BJ (cell line): ENCODE results near the gene EMC6. TPM values are rescaled to one million over a fixed set of nuclear protein-coding genes. Genes with fewer than 3 reads are reported as not detected.
"Not testable (repeated sequence)": the region's sequence is repeated elsewhere in the genome, so short reads cannot be mapped to it uniquely, and the experiment has no call there.

Experiments
- CTCF ChIA-PET: fragments of 350-600 bp; formaldehyde crosslinking; extraction: SDS; loops from one replicate; lab custom pipeline; 2021; ENCODE audit warnings: antibody characterized with exemption, inconsistent platforms; lab: Yijun Ruan, JAX
- POLR2A ChIA-PET: fragments of 300-600 bp; sonication (Branson Sonifier 250); formaldehyde crosslinking; extraction: SDS; loops from one replicate; lab custom pipeline; 2021; ENCODE audit warnings: antibody characterized with exemption; lab: Charles Lee
- DNase-seq: peaks from one replicate; pipeline ENCODE4 v3.0.0-alpha.2; 2011; ENCODE audit warnings: low read depth
- H3K27me3 ChIP-seq: 2 replicates; pipeline ENCODE4 v1.6.0; 2011; ENCODE audit warnings: low read length; ENCODE audit not compliant: control insufficient read depth, insufficient read depth
- H3K36me3 ChIP-seq: 2 replicates; pipeline ENCODE4 v1.5.1; 2011; ENCODE audit warnings: low read length; ENCODE audit not compliant: control insufficient read depth, insufficient read depth
- H3K4me3 ChIP-seq: 2 replicates; pipeline ENCODE4 v1.5.1; 2011; ENCODE audit warnings: low read depth, mild to moderate bottlenecking, control low read depth, low read length
- CTCF ChIP-seq: IDR thresholded peaks from 2 replicates; pipeline ENCODE4 v1.5.1; 2011; ENCODE audit warnings: low read depth, mild to moderate bottlenecking, control low read depth, inconsistent platforms, low read length, moderate library complexity; ENCODE audit not compliant: insufficient read depth
- polyA plus RNA-seq: library from polyadenylated mRNA; depleted of rRNA; stranded (reverse); fragments of >200 nt; gene quantifications from 2 replicates; pipeline ENCODE4 v1.2.3, GENCODE V29; 2011

EMC6 gene
- polyA plus RNA-seq, 1 experiment = 38.6 TPM

- CTCF ChIA-PET = no interaction called here
- no peaks in the 10 kb centered on the region for H3K36me3 ChIP-seq
- no peak overlapping the region for H3K4me3 ChIP-seq
- POLR2A ChIA-PET = no interaction called here
- DNase-seq = no peak
- H3K27me3 ChIP-seq = peaks cover 2% of the 10 kb centered on the region; the same call in 1 of the 2 replicates
- TF ChIP-seq CTCF = no peak
Measured at GRCh38 chr17:3698139-3698538, 29.5 kb downstream of the EMC6 start.

GRCh38 chr17:3699951-3700350 lies 31.3 kb downstream of the EMC6 start:
- Histone ChIP-seq H3K27me3 (peaks cover 2% of the 10 kb centered on the region; the same call in 1 of the 2 replicates), H3K36me3 (no peaks in the 10 kb centered on the region), H3K4me3 (no peak overlapping the region)
- TF ChIP-seq CTCF = no peak
- DNase-seq = no peak
- CTCF ChIA-PET = no interaction called here
- POLR2A ChIA-PET = interaction anchor here (0.6 kb wide), 1 partner anchor 21 kb away, joined by 4 read pairs; no protein-coding TSS in a partner anchor

DNA sequence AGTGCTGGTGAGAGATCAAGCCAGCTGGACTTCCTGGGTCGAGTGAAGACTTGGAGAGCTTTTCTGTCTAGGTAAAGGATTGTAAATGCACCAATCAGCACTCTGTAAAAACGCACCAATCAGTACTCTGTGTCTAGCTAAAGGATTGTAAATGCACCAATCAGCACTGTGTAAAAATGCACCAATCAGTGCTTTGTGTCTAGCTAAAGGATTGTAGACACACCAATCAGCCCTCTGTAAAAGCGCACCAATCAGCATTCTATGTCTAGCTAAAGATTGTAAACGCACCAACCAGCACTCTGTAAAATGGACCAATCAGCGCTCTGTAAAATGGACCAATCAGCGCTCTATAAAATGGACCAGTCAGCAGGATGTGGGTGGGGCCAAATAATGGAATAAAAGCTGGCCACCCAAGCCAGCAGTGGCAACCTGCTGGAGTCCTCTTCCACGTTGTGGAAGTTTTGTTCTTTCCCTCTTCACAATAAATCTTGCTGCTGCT lies 33.5 kb downstream of the EMC6 start:
- not testable (repeated sequence) for DNase-seq, H3K4me3 ChIP-seq, H3K36me3 ChIP-seq, H3K27me3 ChIP-seq
- CTCF ChIA-PET = interaction anchor here (1.1 to 1.7 kb wide), 2 partner anchors 125 to 876 kb away, joined by 3 read pairs; no protein-coding TSS in a partner anchor
- POLR2A ChIA-PET = interaction anchor here (0.6 kb wide), 1 partner anchor 8 kb away, joined by 7 read pairs; no protein-coding TSS in a partner anchor

GRCh38 chr17:3704931-3705717 lies 36.5 kb downstream of the EMC6 start:
- no peak for TF ChIP-seq CTCF

DNA sequence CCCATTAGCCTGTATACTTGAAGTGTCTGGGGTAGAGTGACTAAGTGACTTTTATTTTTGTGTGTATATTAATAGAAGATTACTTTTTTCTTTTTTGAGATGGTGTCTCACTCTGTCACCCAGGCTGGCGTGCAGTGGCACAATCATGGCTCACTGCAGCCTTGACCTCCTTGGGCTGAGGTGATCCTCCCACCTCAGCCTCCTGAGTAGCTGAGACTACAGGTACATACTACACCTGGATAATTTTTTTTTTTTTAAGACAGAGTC lies 37.0 kb downstream of the EMC6 start:
- H3K4me3 ChIP-seq, H3K36me3 ChIP-seq, POLR2A ChIA-PET, DNase-seq, H3K27me3 ChIP-seq, CTCF ChIA-PET: not testable (repeated sequence)

More at GRCh38 chr17:3704931-3705717, 36.5 kb downstream of the EMC6 start:
- Histone ChIP-seq H3K4me3 (no peak overlapping the region), H3K36me3 (no peaks in the 10 kb centered on the region), H3K27me3 (no peaks in the 10 kb centered on the region)
- no peak for DNase-seq
- CTCF ChIA-PET = interaction anchor here (0.7 kb wide), 1 partner anchor 22 kb away, joined by 3 read pairs; no protein-coding TSS in a partner anchor
- POLR2A ChIA-PET = no interaction called here

GRCh38 chr17:3708366-3708765 lies 39.8 kb downstream of the EMC6 start:
- POLR2A ChIA-PET = no interaction called here

More at GRCh38 chr17:3708366-3708765, 39.8 kb downstream of the EMC6 start:
- no peak overlapping the region for H3K4me3 ChIP-seq
- H3K27me3 ChIP-seq = no peaks in the 10 kb centered on the region
- CTCF ChIA-PET = no interaction called here
- TF ChIP-seq CTCF = no peak
- H3K36me3 ChIP-seq = 0 out of 2 replicates have a peak, but pooled peaks cover 1% of the 10 kb centered on the region
- no peak for DNase-seq
